Breast epithelium (tissue), 3 donors: ENCODE results near the gene FAM25A.
"Not testable (repeated sequence)": the region's sequence is repeated elsewhere in the genome, so short reads cannot be mapped to it uniquely, and the experiment has no call there.

Source experiments
- POLR2A ChIP-seq: fragments of 450-650 bp; IDR thresholded peaks from one replicate; pipeline ENCODE4 v1.6.1; 2016; ENCODE audit warnings: antibody characterized with exemption, mild to moderate bottlenecking, moderate library complexity
- POLR2AphosphoS5 ChIP-seq, 3 donors: sonication (generic); formaldehyde crosslinking; IDR thresholded peaks; one replicate each; pipeline ENCODE4 v1.6.1; 2017; ENCODE audit warnings: antibody characterized with exemption in 3 of 3
- TF ChIP-seq, protein P1 (sequence below), 3 donors: fragments of 450-650 bp; IDR thresholded peaks; one replicate each; pipeline ENCODE4 v1.5.1; 2016 to 2017; ENCODE audit warnings: antibody characterized with exemption in 3 of 3, mild to moderate bottlenecking in 3 of 3, moderate library complexity in 3 of 3

DNA sequence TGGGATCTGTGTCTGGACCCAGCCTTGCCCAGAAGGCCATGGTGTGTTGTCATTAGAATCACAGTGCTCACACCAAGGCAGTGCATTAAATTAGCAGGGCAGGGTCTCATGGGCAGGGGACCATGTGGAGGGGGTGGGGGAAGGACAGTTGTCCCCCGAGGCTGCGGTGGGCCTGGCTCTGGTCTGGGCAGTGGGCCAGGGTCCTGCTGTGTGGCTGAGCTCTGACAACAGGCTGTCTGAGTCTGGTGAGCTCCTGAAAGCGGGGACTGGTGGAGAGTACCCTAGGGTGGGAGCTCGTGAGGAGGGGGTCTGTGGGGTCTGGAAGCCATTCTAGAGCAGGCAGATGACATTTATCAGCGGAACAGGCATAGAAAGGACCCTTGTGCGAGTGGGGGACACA, 2.0 kb upstream of the FAM25A start:
- TF ChIP-seq POLR2A; POLR2AphosphoS5 (IDR thresholded peaks at IDR 0.05): not testable (repeated sequence)
- TF ChIP-seq, protein P1, sequence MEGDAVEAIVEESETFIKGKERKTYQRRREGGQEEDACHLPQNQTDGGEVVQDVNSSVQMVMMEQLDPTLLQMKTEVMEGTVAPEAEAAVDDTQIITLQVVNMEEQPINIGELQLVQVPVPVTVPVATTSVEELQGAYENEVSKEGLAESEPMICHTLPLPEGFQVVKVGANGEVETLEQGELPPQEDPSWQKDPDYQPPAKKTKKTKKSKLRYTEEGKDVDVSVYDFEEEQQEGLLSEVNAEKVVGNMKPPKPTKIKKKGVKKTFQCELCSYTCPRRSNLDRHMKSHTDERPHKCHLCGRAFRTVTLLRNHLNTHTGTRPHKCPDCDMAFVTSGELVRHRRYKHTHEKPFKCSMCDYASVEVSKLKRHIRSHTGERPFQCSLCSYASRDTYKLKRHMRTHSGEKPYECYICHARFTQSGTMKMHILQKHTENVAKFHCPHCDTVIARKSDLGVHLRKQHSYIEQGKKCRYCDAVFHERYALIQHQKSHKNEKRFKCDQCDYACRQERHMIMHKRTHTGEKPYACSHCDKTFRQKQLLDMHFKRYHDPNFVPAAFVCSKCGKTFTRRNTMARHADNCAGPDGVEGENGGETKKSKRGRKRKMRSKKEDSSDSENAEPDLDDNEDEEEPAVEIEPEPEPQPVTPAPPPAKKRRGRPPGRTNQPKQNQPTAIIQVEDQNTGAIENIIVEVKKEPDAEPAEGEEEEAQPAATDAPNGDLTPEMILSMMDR (IDR thresholded peaks at IDR 0.05): not testable (repeated sequence)
